Upper lobe of right lung (tissue), 1 donor: Measurements from ENCODE around the gene DLG2. TPM values are rescaled to one million over a fixed set of nuclear protein-coding genes. Genes with fewer than 3 reads are reported as not detected.

Experiments used
- ATAC-seq: fragments of 200-7000 bp; cut with Tn5 transposase; one replicate; pipeline ENCODE4 v1.9.1; 2020; ENCODE audit warnings: mild to moderate bottlenecking, moderate library complexity
- DNase-seq: peaks from one replicate; pipeline ENCODE4 v3.0.0-alpha.2; 2020
- H3K27ac ChIP-seq: fragments of 200-600 bp; one replicate; pipeline ENCODE4 v1.8.0; 2022
- H3K27me3 ChIP-seq: fragments of 200-600 bp; one replicate; pipeline ENCODE4 v1.8.0; 2022; ENCODE audit warnings: mild to moderate bottlenecking
- H3K36me3 ChIP-seq: fragments of 200-600 bp; one replicate; pipeline ENCODE4 v1.8.0; 2022
- H3K4me1 ChIP-seq: fragments of 200-600 bp; one replicate; pipeline ENCODE4 v1.8.0; 2022
- H3K4me3 ChIP-seq: fragments of 200-600 bp; one replicate; pipeline ENCODE4 v1.8.0; 2022; ENCODE audit warnings: mild to moderate bottlenecking
- H3K9me3 ChIP-seq: fragments of 200-600 bp; one replicate; pipeline ENCODE4 v1.8.0; 2022
- intact Hi-C: fragments of 100-400 bp; cut with DNase I; formaldehyde crosslinking; loops from one replicate; pipeline ENCODE4 v1.11.0; 2022
- total RNA-seq: library from RNA; stranded (reverse); fragmentation: NEBNext Ultra II Directional; extraction: Animal tissue kit (Norgen Biotek cat#: 25700); gene quantifications from one replicate; pipeline ENCODE4 v1.2.1, GENCODE V29; 2021
- TF ChIP-seq, protein P1 (sequence below): fragments of 200-600 bp; IDR thresholded peaks from one replicate; pipeline ENCODE4 v1.8.0; 2022; ENCODE audit warnings: antibody characterized with exemption
- donor health status: DM: no; HTN: yes; CAD: no; lungs with severe emphysema.

DLG2 gene
- total RNA-seq, 1 donor from 2014 or later: 9.7 TPM

DNA sequence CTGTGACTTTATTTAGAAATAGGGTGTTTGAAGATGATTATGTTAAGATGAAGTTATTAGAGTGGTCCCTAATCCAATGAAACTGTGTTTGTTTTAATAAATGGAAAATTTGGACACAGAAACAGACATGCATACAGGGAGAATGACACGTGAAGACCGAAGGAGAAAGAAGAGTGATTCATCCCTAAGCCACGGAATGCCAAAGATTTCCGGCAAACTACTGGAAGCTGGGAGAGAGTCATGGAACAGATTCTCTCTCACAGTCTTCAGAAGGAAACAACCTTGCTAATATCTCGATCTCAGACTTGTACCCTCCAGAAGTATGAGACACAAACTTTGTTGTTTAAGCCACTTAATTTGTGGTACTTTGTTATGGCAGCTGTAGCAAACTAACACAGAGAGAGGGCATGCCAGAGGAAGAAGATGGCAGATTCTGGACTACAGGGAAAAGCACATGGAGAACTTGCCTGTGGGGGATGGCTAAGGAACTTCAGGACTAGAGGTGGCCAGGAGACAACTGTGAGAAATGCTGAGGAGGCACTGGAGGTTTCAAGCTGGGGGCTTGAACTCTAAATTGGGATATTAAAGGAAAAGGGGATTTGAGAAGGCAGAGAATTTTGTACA is 1607.5 kb downstream of the DLG2 start:
- H3K9me3 ChIP-seq: no peaks in the 10 kb centered on the region
- DNase-seq (no peak), ATAC-seq (no peak)
- intact Hi-C loops: no loop called here
- H3K27me3 ChIP-seq: no peaks in the 10 kb centered on the region
- TF ChIP-seq, protein P1, sequence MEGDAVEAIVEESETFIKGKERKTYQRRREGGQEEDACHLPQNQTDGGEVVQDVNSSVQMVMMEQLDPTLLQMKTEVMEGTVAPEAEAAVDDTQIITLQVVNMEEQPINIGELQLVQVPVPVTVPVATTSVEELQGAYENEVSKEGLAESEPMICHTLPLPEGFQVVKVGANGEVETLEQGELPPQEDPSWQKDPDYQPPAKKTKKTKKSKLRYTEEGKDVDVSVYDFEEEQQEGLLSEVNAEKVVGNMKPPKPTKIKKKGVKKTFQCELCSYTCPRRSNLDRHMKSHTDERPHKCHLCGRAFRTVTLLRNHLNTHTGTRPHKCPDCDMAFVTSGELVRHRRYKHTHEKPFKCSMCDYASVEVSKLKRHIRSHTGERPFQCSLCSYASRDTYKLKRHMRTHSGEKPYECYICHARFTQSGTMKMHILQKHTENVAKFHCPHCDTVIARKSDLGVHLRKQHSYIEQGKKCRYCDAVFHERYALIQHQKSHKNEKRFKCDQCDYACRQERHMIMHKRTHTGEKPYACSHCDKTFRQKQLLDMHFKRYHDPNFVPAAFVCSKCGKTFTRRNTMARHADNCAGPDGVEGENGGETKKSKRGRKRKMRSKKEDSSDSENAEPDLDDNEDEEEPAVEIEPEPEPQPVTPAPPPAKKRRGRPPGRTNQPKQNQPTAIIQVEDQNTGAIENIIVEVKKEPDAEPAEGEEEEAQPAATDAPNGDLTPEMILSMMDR: no peak
- no peaks in the 10 kb centered on the region for H3K4me1 ChIP-seq
- H3K27ac ChIP-seq: peak overlapping the region; percentile 21
- no peaks in the 10 kb centered on the region for H3K36me3 ChIP-seq
- no peak overlapping the region for H3K4me3 ChIP-seq

DNA sequence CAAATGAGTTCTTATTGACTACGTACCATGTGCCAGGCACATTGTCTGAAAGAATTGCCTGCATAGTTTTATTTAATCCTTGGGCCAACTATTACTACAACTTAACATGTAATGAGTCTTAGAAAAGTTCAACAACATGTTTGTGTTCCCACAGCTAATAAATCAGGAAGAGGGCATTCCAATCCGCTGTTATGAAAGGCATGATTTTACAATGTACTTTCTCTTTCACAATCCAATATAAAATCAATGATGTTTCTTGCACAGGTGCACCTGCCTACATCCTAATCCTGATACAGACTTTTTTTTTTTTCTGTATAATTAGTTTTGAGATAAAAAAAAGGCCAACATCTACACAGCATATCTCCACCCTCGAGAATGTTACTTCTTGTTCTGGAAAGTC is 1612.6 kb downstream of the DLG2 start:
- no peaks in the 10 kb centered on the region for H3K4me1 ChIP-seq
- DNase-seq (no peak), ATAC-seq (no peak)
- no peak overlapping the region for H3K27ac ChIP-seq
- no peaks in the 10 kb centered on the region for H3K9me3 ChIP-seq
- H3K27me3 ChIP-seq: no peaks in the 10 kb centered on the region
- H3K4me3 ChIP-seq: no peak overlapping the region
- TF ChIP-seq, protein P1: no peak
- no peaks in the 10 kb centered on the region for H3K36me3 ChIP-seq
- intact Hi-C loops: no loop called here

DNA sequence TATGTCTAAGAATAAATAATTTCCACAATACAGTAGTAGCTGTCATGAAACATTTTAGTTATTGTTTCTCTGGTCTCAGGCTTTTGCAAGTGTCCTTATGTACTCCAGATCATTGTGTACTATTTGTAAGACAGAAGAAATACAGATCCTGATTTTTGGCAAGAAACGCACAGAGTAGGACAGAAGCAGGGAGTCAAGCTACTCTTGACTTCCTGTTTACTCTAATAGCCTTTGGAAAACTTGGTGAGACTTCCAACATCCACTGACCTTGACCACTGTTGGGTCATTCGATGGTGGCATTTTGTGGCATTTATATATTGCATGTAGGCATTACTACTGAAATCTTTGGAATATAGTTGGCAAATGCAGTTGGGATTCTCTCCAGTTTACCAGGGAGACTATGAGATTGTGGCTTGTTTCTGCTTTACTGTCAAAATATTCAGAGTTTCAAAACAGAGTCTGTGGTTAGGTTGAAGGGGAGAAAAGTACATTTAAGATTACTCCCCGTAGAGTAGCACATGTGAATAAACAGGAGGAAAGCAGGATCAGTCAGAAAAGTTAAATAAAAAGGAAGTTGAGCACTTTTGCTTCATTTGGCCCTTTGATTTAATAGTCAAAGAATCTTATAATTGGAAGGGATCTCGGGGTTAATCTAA is 1614.8 kb downstream of the DLG2 start:
- no peak overlapping the region for H3K4me3 ChIP-seq
- H3K27ac ChIP-seq: no peak overlapping the region
- H3K36me3 ChIP-seq: no peaks in the 10 kb centered on the region
- H3K9me3 ChIP-seq: no peaks in the 10 kb centered on the region
- no peak for DNase-seq
- intact Hi-C loops: no loop called here
- no peaks in the 10 kb centered on the region for H3K4me1 ChIP-seq
- TF ChIP-seq, protein P1: no peak
- H3K27me3 ChIP-seq: no peaks in the 10 kb centered on the region
- ATAC-seq: no peak

DNA sequence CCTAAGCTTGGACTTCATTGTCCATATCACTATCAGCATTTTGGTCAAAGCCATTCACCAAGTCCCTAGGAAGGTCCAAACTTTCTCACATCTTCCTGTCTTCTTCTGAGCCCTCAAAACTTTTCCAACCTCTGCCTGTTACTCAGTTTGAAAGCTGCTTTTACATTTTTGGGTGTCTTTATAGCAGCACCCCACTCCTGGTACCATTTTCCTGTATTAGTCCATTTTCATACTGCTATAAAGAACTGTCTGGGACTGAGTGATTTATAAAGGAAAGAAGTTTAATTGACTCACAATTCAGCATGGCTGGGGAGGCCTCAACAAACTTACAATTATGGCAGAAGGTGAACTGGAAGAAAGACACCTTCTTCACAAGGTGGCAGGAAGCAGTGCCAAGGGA is 1624.0 kb downstream of the DLG2 start:
- intact Hi-C loops: no loop called here
- DNase-seq: no peak
- Histone ChIP-seq H3K36me3 (no peaks in the 10 kb centered on the region), H3K27ac (no peak overlapping the region), H3K4me1 (no peaks in the 10 kb centered on the region), H3K9me3 (peaks cover 6% of the 10 kb centered on the region), H3K27me3 (no peaks in the 10 kb centered on the region), H3K4me3 (no peak overlapping the region)
- TF ChIP-seq, protein P1: no peak
- no peak for ATAC-seq

GRCh38 chr11:83998921-83999320 is 1628.2 kb downstream of the DLG2 start:
- Histone ChIP-seq H3K9me3 (peaks cover 6% of the 10 kb centered on the region), H3K27ac (no peak overlapping the region), H3K4me3 (no peak overlapping the region), H3K4me1 (no peaks in the 10 kb centered on the region), H3K27me3 (no peaks in the 10 kb centered on the region), H3K36me3 (no peaks in the 10 kb centered on the region)
- intact Hi-C loops: no loop called here
- DNase-seq (no peak), ATAC-seq (no peak)
- TF ChIP-seq, protein P1: no peak
